Endodermal cell (in vitro differentiated cells): ENCODE results near the gene PHYKPL. TPM values are rescaled to one million over a fixed set of nuclear protein-coding genes. Genes with fewer than 3 reads are reported as not detected.

Experiments used
- DNase-seq: peaks from one replicate; pipeline ENCODE4 v3.0.0-alpha.2; 2017
- H3K27ac ChIP-seq: 2 replicates; pipeline ENCODE4 v1.5.1; 2013; ENCODE audit warnings: mild to moderate bottlenecking, low read depth, low read length, moderate library complexity
- H3K27me3 ChIP-seq: 2 replicates; pipeline ENCODE4 v1.6.1; 2013; ENCODE audit warnings: mild to moderate bottlenecking, low read length, moderate library complexity; ENCODE audit not compliant: insufficient read depth, control insufficient read depth, poor library complexity, severe bottlenecking
- H3K36me3 ChIP-seq: 2 replicates; pipeline ENCODE4 v1.7.0; 2013; ENCODE audit warnings: mild to moderate bottlenecking, low read length, moderate library complexity; ENCODE audit not compliant: control insufficient read depth, insufficient read depth
- H3K4me1 ChIP-seq: one replicate; pipeline ENCODE4 v1.7.0; 2013; ENCODE audit warnings: low read length; ENCODE audit not compliant: control insufficient read depth, insufficient read depth
- H3K4me3 ChIP-seq: 2 replicates; pipeline ENCODE4 v1.5.1; 2013; ENCODE audit warnings: mild to moderate bottlenecking, low read length, moderate library complexity
- H3K9ac ChIP-seq: 2 replicates; pipeline ENCODE4 v1.6.1; 2013; ENCODE audit warnings: mild to moderate bottlenecking, low read length, moderate library complexity; ENCODE audit not compliant: poor library complexity, severe bottlenecking; ENCODE audit errors: extremely low read depth
- H3K9me3 ChIP-seq: 2 replicates; pipeline ENCODE4 v1.6.1; 2013; ENCODE audit warnings: mild to moderate bottlenecking, low read length, moderate library complexity; ENCODE audit not compliant: control insufficient read depth
- H3K27ac Mint-ChIP-seq: 2 replicates; pipeline ENCODE4 v1.8.0; 2020; ENCODE audit warnings: mixed read lengths
- H3K27me3 Mint-ChIP-seq: 2 replicates; pipeline ENCODE4 v1.8.0; 2021; ENCODE audit warnings: mild to moderate bottlenecking, mixed read lengths; ENCODE audit not compliant: insufficient read depth
- H3K36me3 Mint-ChIP-seq: 2 replicates; pipeline ENCODE4 v1.8.0; 2020; ENCODE audit warnings: low read depth, mixed read lengths
- H3K4me1 Mint-ChIP-seq: 2 replicates; pipeline ENCODE4 v1.8.0; 2020; ENCODE audit warnings: mixed read lengths
- H3K4me3 Mint-ChIP-seq: 2 replicates; pipeline ENCODE4 v1.8.0; 2020; ENCODE audit warnings: mild to moderate bottlenecking, moderate library complexity, mixed read lengths
- H3K9me3 Mint-ChIP-seq: 2 replicates; pipeline ENCODE4 v1.8.0; 2020; ENCODE audit warnings: mild to moderate bottlenecking, mixed read lengths
- WGBS, 2 experiments: methylation state at CpG; one replicate each; pipeline versions ENCODE4 v1.1.5 to v1.1.7; 2013; ENCODE audit warnings: missing lambda C conversion rate in 2 of 2, mixed read lengths in 1 of 2; ENCODE audit not compliant: insufficient coverage in 1 of 2, insufficient read length in 1 of 2; 5-methylcytosine and 5-hydroxymethylcytosine counted together
- total RNA-seq, 2 donors: library from RNA; stranded (reverse); fragmentation: NEBNext Ultra II Directional in 1 of 2; extraction: Animal tissue kit (Norgen Biotek cat#: 25700) in 1 of 2; gene quantifications; 2 replicates in 1 of 2; 3 replicates in 1 of 2; pipeline ENCODE4 v1.2.1, GENCODE V29; 2021
- TF ChIP-seq, protein P1 (sequence below): fragments of 200-600 bp; sonication (generic); conservative IDR thresholded peaks from 2 replicates; pipeline ENCODE4 v1.5.0; 2021; ENCODE audit warnings: antibody characterized with exemption, mild to moderate bottlenecking

The PHYKPL gene
- total RNA-seq, 2 donors from 2014 or later = 59.9 to 82.5 TPM

DNA sequence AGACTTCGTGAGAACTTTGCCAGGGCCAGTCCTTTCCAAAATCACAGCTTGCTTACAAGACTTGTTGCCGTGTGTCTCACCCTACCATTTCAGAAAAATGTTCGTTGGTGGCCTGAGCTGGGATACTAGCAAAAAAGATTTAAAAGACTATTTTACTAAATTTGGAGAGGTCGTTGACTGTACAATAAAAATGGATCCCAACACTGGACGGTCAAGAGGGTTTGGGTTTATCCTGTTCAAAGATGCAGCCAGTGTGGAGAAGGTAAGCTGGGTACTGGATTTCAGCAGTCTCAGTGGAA, 26.9 kb downstream of the PHYKPL start:
- peak overlapping the region; percentile 91 for H3K4me3 Mint-ChIP-seq
- no peaks in the 10 kb centered on the region for H3K9me3 Mint-ChIP-seq
- peaks cover 16% of the 10 kb centered on the region for H3K4me1 Mint-ChIP-seq
- TF ChIP-seq, protein P1, sequence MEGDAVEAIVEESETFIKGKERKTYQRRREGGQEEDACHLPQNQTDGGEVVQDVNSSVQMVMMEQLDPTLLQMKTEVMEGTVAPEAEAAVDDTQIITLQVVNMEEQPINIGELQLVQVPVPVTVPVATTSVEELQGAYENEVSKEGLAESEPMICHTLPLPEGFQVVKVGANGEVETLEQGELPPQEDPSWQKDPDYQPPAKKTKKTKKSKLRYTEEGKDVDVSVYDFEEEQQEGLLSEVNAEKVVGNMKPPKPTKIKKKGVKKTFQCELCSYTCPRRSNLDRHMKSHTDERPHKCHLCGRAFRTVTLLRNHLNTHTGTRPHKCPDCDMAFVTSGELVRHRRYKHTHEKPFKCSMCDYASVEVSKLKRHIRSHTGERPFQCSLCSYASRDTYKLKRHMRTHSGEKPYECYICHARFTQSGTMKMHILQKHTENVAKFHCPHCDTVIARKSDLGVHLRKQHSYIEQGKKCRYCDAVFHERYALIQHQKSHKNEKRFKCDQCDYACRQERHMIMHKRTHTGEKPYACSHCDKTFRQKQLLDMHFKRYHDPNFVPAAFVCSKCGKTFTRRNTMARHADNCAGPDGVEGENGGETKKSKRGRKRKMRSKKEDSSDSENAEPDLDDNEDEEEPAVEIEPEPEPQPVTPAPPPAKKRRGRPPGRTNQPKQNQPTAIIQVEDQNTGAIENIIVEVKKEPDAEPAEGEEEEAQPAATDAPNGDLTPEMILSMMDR = no peak
- peak overlapping the region; percentile 96 for H3K9ac ChIP-seq
- no peak for DNase-seq
- H3K4me1 ChIP-seq = no peaks in the 10 kb centered on the region
- H3K27ac ChIP-seq = no peak overlapping the region
- peaks cover 54% of the 10 kb centered on the region for H3K36me3 ChIP-seq
- H3K9me3 ChIP-seq = no peaks in the 10 kb centered on the region
- no peaks in the 10 kb centered on the region for H3K27me3 Mint-ChIP-seq
- 4 to 5% methylated on average over 5 of the region's 5 CpGs for WGBS, 2 experiments
- H3K4me3 ChIP-seq = peak overlapping the region; percentile 98
- H3K27me3 ChIP-seq = no peaks in the 10 kb centered on the region
- H3K27ac Mint-ChIP-seq = peak overlapping the region; percentile 50
- peaks cover 56% of the 10 kb centered on the region for H3K36me3 Mint-ChIP-seq

DNA sequence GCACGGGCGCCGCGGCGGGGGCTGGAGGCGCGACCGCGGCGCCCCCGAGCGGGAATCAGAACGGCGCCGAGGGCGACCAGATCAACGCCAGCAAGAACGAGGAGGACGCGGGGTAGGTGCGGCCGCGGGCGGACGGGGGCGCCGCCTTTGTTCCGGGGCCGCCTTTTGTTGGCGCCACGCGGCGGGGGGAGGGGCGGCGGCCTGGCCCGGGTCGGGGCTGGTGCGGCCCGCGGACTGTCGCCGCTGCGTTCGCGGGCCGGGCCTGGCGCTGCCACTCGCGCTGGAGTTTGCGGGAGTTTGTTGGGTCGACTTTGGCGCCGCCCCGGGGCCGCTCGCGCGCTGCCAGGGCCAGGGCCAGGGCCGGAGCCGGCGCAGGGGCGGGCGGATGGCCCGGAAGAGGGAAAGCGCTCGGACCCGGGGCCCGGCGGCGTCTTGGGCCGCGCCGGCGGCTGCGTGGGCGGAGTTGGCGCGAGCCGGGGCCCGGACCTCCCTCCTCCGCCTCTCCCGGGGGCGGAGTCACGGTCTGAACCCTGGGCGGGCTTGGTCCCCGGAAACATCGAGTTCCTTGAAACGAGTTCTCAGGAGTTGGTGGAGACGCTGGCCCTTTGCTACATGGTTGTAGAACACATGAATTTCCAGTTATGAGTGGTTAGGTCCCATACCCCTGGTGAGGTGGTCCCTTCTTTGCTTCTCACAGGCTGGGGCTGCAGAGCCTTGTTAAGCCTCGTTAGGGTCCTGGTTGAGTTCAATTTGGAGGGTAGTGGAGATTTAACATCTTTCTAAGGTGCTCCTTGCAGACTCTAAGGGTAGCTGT, 27.5 kb downstream of the PHYKPL start:
- TF ChIP-seq, protein P1 = no peak
- Histone ChIP-seq H3K36me3 (peaks cover 49% of the 10 kb centered on the region), H3K4me1 (no peaks in the 10 kb centered on the region), H3K4me3 (peak overlapping the region; percentile 98), H3K27ac (peak overlapping the region; percentile 90), H3K9me3 (no peaks in the 10 kb centered on the region), H3K9ac (peak overlapping the region; percentile 96), H3K27me3 (no peaks in the 10 kb centered on the region)
- peak overlapping the region; percentile 91 for H3K4me3 Mint-ChIP-seq
- H3K36me3 Mint-ChIP-seq = peaks cover 50% of the 10 kb centered on the region
- peak overlapping the region; percentile 50 for H3K27ac Mint-ChIP-seq
- DNase-seq = peak; percentile 84
- no peaks in the 10 kb centered on the region for H3K9me3 Mint-ChIP-seq
- no peaks in the 10 kb centered on the region for H3K27me3 Mint-ChIP-seq
- WGBS, 2 experiments = 0% methylated on average over 32 to 90 of the region's 90 CpGs
- peaks cover 16% of the 10 kb centered on the region for H3K4me1 Mint-ChIP-seq

DNA sequence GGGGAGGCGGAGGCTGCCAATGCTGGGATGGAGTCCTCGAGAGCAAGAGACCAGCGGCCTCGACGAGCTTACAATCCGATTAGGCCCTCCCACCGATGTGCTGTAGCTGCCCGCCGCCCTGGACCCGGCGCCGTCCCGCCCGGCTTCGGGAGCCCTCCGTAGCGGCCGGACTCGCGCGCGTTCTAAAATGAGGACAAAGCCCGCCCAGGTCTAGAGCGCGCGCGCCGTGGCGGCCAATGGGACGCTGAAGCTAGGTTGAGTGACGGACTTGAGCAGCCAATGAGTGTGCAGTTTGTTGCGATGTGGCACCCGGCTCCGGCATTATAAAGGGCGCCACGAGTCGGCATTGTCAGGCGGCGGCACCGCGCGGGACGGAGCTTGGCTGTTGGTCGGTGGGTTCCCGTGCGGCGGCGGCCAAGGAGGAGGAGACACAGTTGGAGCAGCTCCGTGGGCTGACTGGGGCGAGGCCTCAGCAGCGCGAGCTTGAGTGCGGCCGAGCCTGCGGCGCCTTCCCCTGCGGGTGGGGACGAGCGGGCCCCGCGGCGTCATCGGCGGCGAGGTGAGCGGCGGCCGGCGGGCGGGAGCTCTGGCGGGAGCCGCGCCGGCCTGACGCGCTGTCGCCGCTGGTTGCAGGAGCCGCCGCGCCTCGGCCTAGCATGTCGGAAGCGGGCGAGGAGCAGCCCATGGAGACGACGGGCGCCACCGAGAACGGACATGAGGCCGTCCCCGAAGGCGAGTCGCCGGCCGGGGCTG, 28.2 kb downstream of the PHYKPL start, which contains the start of gene HNRNPAB:
Gene HNRNPAB, plus strand, starts transcription at position 352 of the 753 bp plus-strand sequence. Its CDS starts 305 bp downstream, at position 657.
- peak; percentile 98 for DNase-seq
- H3K9me3 ChIP-seq = no peaks in the 10 kb centered on the region
- no peaks in the 10 kb centered on the region for H3K4me1 ChIP-seq
- Mint-ChIP-seq H3K4me1 (peaks cover 16% of the 10 kb centered on the region), H3K27ac (peak within 1 kb of the TSS; percentile 98), H3K4me3 (peak within 1 kb of the TSS; percentile 91), H3K9me3 (no peaks in the 10 kb centered on the region), H3K27me3 (peaks cover 6% of the 10 kb centered on the region), H3K36me3 (peaks cover 42% of the 10 kb centered on the region)
- 0 to 2% methylated on average over 52 to 96 of the region's 96 CpGs for WGBS, 2 experiments
- peak within 1 kb of the TSS; percentile 98 for H3K4me3 ChIP-seq
- TF ChIP-seq, protein P1 = no peak
- H3K36me3 ChIP-seq = peaks cover 41% of the 10 kb centered on the region
- peak within 1 kb of the TSS; percentile 90 for H3K27ac ChIP-seq
- H3K9ac ChIP-seq = peak within 1 kb of the TSS; percentile 96
- H3K27me3 ChIP-seq = no peaks in the 10 kb centered on the region
